ENCODE data around the gene EPM2AIP1. TPM values are rescaled to one million over a fixed set of nuclear protein-coding genes. Genes with fewer than 3 reads are reported as not detected.
"Not testable (repeated sequence)": the region's sequence is repeated elsewhere in the genome, so short reads cannot be mapped to it uniquely, and the experiment has no call there.

The EPM2AIP1 gene
- total RNA-seq, 1 experiment from 2014 or later = 27.5 TPM

GRCh38 chr3:36954452-36955134 is 38.3 kb downstream of the EPM2AIP1 start:
- H3K27me3 ChIP-seq (ENCODE audit: low read length) = no peaks in the 10 kb centered on the region
- no peak overlapping the region for H3K9ac ChIP-seq (ENCODE audit: low read length)
- H3K36me3 ChIP-seq (ENCODE audit: insufficient read depth, low read length) = no peaks in the 10 kb centered on the region
- no peaks in the 10 kb centered on the region for H3K79me2 ChIP-seq (ENCODE audit: low read length)
- H3K27ac ChIP-seq (ENCODE audit: low read length) = no peak overlapping the region
- no peaks in the 10 kb centered on the region for H4K20me1 ChIP-seq (ENCODE audit: insufficient read depth, low read depth, low read length)
- DNase-seq = no peak
- H3K9me3 ChIP-seq (ENCODE audit: low read length) = no peaks in the 10 kb centered on the region
- H3K9me2 ChIP-seq (replicated peaks; ENCODE audit: insufficient read depth, low read length) = no peaks in the 10 kb centered on the region
- H3K4me2 ChIP-seq (ENCODE audit: low read depth, low read length, poor library complexity, severe bottlenecking) = no peak overlapping the region
- no peak overlapping the region for H3K4me3 ChIP-seq (ENCODE audit: low read length)
- H2AFZ ChIP-seq (ENCODE audit: low read length) = no peak overlapping the region
- H3K4me1 ChIP-seq (ENCODE audit: low read length) = peaks cover 12% of the 10 kb centered on the region

- H2AFZ ChIP-seq (ENCODE audit: low read length); H3K4me1 ChIP-seq (ENCODE audit: low read length); H3K9me3 ChIP-seq (ENCODE audit: low read length); H3K9ac ChIP-seq (ENCODE audit: low read length); H3K4me3 ChIP-seq (ENCODE audit: low read length); H3K27me3 ChIP-seq (ENCODE audit: low read length); H3K36me3 ChIP-seq (ENCODE audit: insufficient read depth, low read length); H3K27ac ChIP-seq (ENCODE audit: low read length); H4K20me1 ChIP-seq (ENCODE audit: insufficient read depth, low read depth, low read length); DNase-seq; H3K9me2 ChIP-seq (replicated peaks; ENCODE audit: insufficient read depth, low read length); H3K4me2 ChIP-seq (ENCODE audit: low read depth, low read length, poor library complexity, severe bottlenecking): not testable (repeated sequence)
- peaks cover 17% of the 10 kb centered on the region for H3K79me2 ChIP-seq (ENCODE audit: low read length)
Measured at GRCh38 chr3:36947814-36948213, 45.1 kb downstream of the EPM2AIP1 start.

DNA sequence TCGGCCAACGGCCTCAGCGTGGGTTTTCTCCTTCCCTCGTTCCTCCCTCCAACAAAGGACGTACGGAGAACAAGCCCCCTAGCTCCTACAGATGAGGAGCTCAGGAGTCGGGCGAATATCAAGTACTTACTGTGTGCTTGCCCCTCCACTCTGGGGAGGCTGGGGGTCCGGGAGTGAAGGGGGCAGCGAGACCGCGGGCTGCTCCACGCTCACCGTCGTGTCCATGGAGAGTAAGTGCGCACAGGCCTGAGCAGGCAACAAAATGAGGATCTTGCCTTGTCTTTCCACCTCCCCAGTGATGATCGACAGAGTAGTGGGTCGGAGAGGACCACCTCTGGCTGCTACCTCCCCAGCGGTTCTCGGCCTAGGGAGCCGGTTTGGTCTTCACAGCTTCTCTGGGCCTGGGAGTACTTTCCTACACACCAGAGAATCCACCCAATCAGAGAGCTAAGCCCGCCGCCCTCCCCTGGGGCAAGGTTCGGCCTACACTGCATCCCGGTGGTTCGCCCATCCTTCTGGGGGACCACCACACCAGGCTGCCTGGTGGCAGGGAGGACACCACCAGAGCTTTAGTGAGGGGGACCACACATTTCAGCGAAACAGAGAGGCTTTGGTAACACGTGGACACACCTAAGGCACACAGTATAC is 47.5 kb downstream of the EPM2AIP1 start:
- H3K9me2 ChIP-seq (replicated peaks; ENCODE audit: insufficient read depth, low read length) = no peaks in the 10 kb centered on the region
- H3K4me1 ChIP-seq (ENCODE audit: low read length) = peaks cover 14% of the 10 kb centered on the region
- H3K9ac ChIP-seq (ENCODE audit: low read length) = peak overlapping the region; percentile 98
- H3K27me3 ChIP-seq (ENCODE audit: low read length) = no peaks in the 10 kb centered on the region
- H3K4me2 ChIP-seq (ENCODE audit: low read depth, low read length, poor library complexity, severe bottlenecking) = peak overlapping the region; percentile 87
- peaks cover 40% of the 10 kb centered on the region for H3K79me2 ChIP-seq (ENCODE audit: low read length)
- DNase-seq = no peak
- peak overlapping the region; percentile 47 for H2AFZ ChIP-seq (ENCODE audit: low read length)
- H3K36me3 ChIP-seq (ENCODE audit: insufficient read depth, low read length) = no peaks in the 10 kb centered on the region
- H4K20me1 ChIP-seq (ENCODE audit: insufficient read depth, low read depth, low read length) = no peaks in the 10 kb centered on the region
- peak overlapping the region; percentile 75; the same call in 1 of the 2 replicates for H3K27ac ChIP-seq (ENCODE audit: low read length)
- no peaks in the 10 kb centered on the region for H3K9me3 ChIP-seq (ENCODE audit: low read length)
- peak overlapping the region; percentile 88 for H3K4me3 ChIP-seq (ENCODE audit: low read length)

GRCh38 chr3:36944641-36945270 is 48.2 kb downstream of the EPM2AIP1 start, which contains the start of gene TRANK1:
Gene TRANK1 (minus strand): TSS chr3:36945054. CDS start chr3:36944809, 245 bp downstream.
- H3K4me3 ChIP-seq (ENCODE audit: low read length) = peak within 1 kb of the TSS; percentile 88
- peak within 1 kb of the TSS; percentile 47 for H2AFZ ChIP-seq (ENCODE audit: low read length)

GRCh38 chr3:36944012-36944640 is 48.8 kb downstream of the EPM2AIP1 start:
- no peaks in the 10 kb centered on the region for H4K20me1 ChIP-seq (ENCODE audit: insufficient read depth, low read depth, low read length)
- no peaks in the 10 kb centered on the region for H3K9me3 ChIP-seq (ENCODE audit: low read length)
- peak overlapping the region; percentile 47 for H2AFZ ChIP-seq (ENCODE audit: low read length)
- H3K9me2 ChIP-seq (replicated peaks; ENCODE audit: insufficient read depth, low read length) = no peaks in the 10 kb centered on the region
- peak overlapping the region; percentile 88 for H3K4me3 ChIP-seq (ENCODE audit: low read length)
- H3K36me3 ChIP-seq (ENCODE audit: insufficient read depth, low read length) = no peaks in the 10 kb centered on the region
- H3K9ac ChIP-seq (ENCODE audit: low read length) = peak overlapping the region; percentile 98
- peak overlapping the region; percentile 75 for H3K27ac ChIP-seq (ENCODE audit: low read length)
- DNase-seq = peak; percentile 85
- H3K4me2 ChIP-seq (ENCODE audit: low read depth, low read length, poor library complexity, severe bottlenecking) = peak overlapping the region; percentile 87
- H3K79me2 ChIP-seq (ENCODE audit: low read length) = peaks cover 46% of the 10 kb centered on the region
- peaks cover 14% of the 10 kb centered on the region for H3K4me1 ChIP-seq (ENCODE audit: low read length)
- no peaks in the 10 kb centered on the region for H3K27me3 ChIP-seq (ENCODE audit: low read length)

More at GRCh38 chr3:36944641-36945270, 48.2 kb downstream of the EPM2AIP1 start, which contains the start of gene TRANK1:
- no peaks in the 10 kb centered on the region for H3K27me3 ChIP-seq (ENCODE audit: low read length)
- H3K9me2 ChIP-seq (replicated peaks; ENCODE audit: insufficient read depth, low read length) = no peaks in the 10 kb centered on the region
- peak within 1 kb of the TSS; percentile 98 for H3K9ac ChIP-seq (ENCODE audit: low read length)
- peaks cover 42% of the 10 kb centered on the region for H3K79me2 ChIP-seq (ENCODE audit: low read length)
- peak; percentile 97 for DNase-seq
- peak within 1 kb of the TSS; percentile 87 for H3K4me2 ChIP-seq (ENCODE audit: low read depth, low read length, poor library complexity, severe bottlenecking)
- peak within 1 kb of the TSS; percentile 75 for H3K27ac ChIP-seq (ENCODE audit: low read length)
- H4K20me1 ChIP-seq (ENCODE audit: insufficient read depth, low read depth, low read length) = no peaks in the 10 kb centered on the region
- H3K4me1 ChIP-seq (ENCODE audit: low read length) = peaks cover 14% of the 10 kb centered on the region
- no peaks in the 10 kb centered on the region for H3K9me3 ChIP-seq (ENCODE audit: low read length)
- H3K36me3 ChIP-seq (ENCODE audit: insufficient read depth, low read length) = no peaks in the 10 kb centered on the region

DNA sequence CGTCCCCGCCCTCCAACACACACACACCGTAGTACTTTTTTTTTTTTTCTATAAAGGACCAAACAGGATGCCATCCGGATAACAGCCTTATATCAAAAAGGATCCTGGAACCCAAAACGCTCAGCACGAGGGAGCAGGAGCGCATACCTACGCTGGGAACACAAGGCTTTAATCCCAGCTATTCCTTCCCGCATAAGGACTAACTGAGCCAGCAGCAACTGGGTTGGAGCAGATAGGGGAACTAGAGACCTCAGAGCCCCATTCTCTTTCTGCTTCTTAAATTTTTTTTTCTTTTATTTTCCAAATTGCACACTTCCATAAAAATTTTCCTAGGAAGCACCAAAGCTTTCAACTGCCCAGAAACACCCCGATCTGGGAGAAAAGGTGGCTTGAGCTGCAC is 49.3 kb downstream of the EPM2AIP1 start:
- Histone ChIP-seq H4K20me1 (ENCODE audit: insufficient read depth, low read depth, low read length) (no peaks in the 10 kb centered on the region), H3K36me3 (ENCODE audit: insufficient read depth, low read length) (no peaks in the 10 kb centered on the region), H3K9me2 (replicated peaks; ENCODE audit: insufficient read depth, low read length) (no peaks in the 10 kb centered on the region), H3K79me2 (ENCODE audit: low read length) (peaks cover 50% of the 10 kb centered on the region), H3K9me3 (ENCODE audit: low read length) (no peaks in the 10 kb centered on the region), H3K9ac (ENCODE audit: low read length) (peak overlapping the region; percentile 98), H3K4me2 (ENCODE audit: low read depth, low read length, poor library complexity, severe bottlenecking) (peak overlapping the region; percentile 87), H3K27ac (ENCODE audit: low read length) (peak overlapping the region; percentile 75), H3K4me1 (ENCODE audit: low read length) (peaks cover 14% of the 10 kb centered on the region), H3K4me3 (ENCODE audit: low read length) (peak overlapping the region; percentile 88), H3K27me3 (ENCODE audit: low read length) (no peaks in the 10 kb centered on the region), H2AFZ (ENCODE audit: low read length) (no peak overlapping the region)
- peak; percentile 52 for DNase-seq

DNA sequence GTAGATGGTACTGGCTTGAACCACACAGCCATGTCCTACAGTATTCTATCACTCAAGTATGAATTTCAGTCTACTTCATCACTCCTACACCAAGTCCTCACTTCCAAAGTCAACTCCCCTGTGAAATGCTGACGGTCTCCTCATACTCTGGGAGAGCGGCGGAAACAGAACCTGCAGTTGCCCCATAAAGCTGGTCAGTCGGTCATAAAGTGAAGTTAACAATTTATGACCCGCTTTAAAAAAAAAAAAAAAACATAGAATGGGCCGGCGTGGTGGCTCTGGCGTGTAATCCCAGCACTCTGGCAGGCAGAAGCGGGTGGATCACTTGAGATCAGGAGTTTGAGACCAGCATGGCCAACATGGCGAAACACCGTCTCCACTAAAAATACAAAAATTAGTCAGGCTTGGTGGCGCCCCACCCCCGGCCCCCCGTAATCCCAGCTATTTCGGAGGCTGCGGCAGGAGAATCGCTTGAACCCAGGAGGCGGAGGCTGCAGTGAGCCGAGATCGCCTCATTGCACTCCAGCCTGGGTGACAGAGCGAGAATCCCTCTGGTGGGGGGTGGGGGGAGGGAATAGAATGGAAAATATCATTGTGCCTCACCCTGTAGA is 50.2 kb downstream of the EPM2AIP1 start:
- no peaks in the 10 kb centered on the region for H3K9me3 ChIP-seq (ENCODE audit: low read length)
- H3K9ac ChIP-seq (ENCODE audit: low read length) = no peak overlapping the region
- H3K4me3 ChIP-seq (ENCODE audit: low read length) = no peak overlapping the region
- H3K27ac ChIP-seq (ENCODE audit: low read length) = no peak overlapping the region
- no peaks in the 10 kb centered on the region for H3K27me3 ChIP-seq (ENCODE audit: low read length)
- no peaks in the 10 kb centered on the region for H4K20me1 ChIP-seq (ENCODE audit: insufficient read depth, low read depth, low read length)
- peaks cover 55% of the 10 kb centered on the region for H3K79me2 ChIP-seq (ENCODE audit: low read length)
- H3K4me1 ChIP-seq (ENCODE audit: low read length) = peaks cover 14% of the 10 kb centered on the region
- H3K4me2 ChIP-seq (ENCODE audit: low read depth, low read length, poor library complexity, severe bottlenecking) = peak overlapping the region; percentile 87
- no peak overlapping the region for H2AFZ ChIP-seq (ENCODE audit: low read length)
- H3K36me3 ChIP-seq (ENCODE audit: insufficient read depth, low read length) = no peaks in the 10 kb centered on the region
- H3K9me2 ChIP-seq (replicated peaks; ENCODE audit: insufficient read depth, low read length) = no peaks in the 10 kb centered on the region
- no peak for DNase-seq

Data from Karpas-422 (cell line).